SU-DHL-6 (cell line): ENCODE measurements around the gene CTTN.

ENCODE experiments used
- H2AFZ ChIP-seq: fragments of 200-600 bp; sonication (generic); 2 replicates; pipeline ENCODE4 v1.6.1; 2014; ENCODE audit warnings: low read depth, mild to moderate bottlenecking, moderate library complexity, mixed read lengths, antibody characterized with exemption, low read length; ENCODE audit not compliant: severe bottlenecking
- H3F3A ChIP-seq: fragments of 200-600 bp; shearing (Covaris generic); 2 replicates; pipeline ENCODE4 v1.6.0; 2016; ENCODE audit warnings: antibody characterized with exemption, mild to moderate bottlenecking; ENCODE audit not compliant: insufficient read depth
- H3K27ac ChIP-seq: fragments of 200-600 bp; sonication (generic); 2 replicates; pipeline ENCODE4 v1.5.1; 2016; ENCODE audit warnings: low read depth, mild to moderate bottlenecking, low read length, moderate library complexity, mixed read lengths
- H3K27me3 ChIP-seq: fragments of 200-600 bp; sonication (generic), shearing (Covaris generic); 2 replicates; pipeline ENCODE4 v1.6.0; 2014; ENCODE audit warnings: mild to moderate bottlenecking, low read length
- H3K36me3 ChIP-seq: fragments of 200-600 bp; sonication (generic); 2 replicates; pipeline ENCODE4 v1.6.1; 2014; ENCODE audit warnings: mild to moderate bottlenecking, low read length, mixed read lengths
- H3K4me2 ChIP-seq: fragments of 300-600, 200-600 bp; shearing (Covaris generic), sonication (generic); 2 replicates; pipeline ENCODE4 v1.6.0; 2014; ENCODE audit warnings: low read length, low read depth, mild to moderate bottlenecking; ENCODE audit not compliant: poor library complexity, severe bottlenecking
- H3K4me3 ChIP-seq: fragments of 200-600 bp; sonication (generic); 2 replicates; pipeline ENCODE4 v1.5.1; 2014; ENCODE audit warnings: antibody characterized with exemption, low read length, mild to moderate bottlenecking, mixed read lengths; ENCODE audit not compliant: insufficient read depth, poor library complexity, severe bottlenecking
- H3K79me2 ChIP-seq: fragments of 200-600 bp; sonication (generic); 2 replicates; pipeline ENCODE4 v1.6.1; 2014; ENCODE audit warnings: mild to moderate bottlenecking, low read length, moderate library complexity; ENCODE audit not compliant: insufficient read depth
- H3K9ac ChIP-seq: fragments of 200-600 bp; sonication (generic); 2 replicates; pipeline ENCODE4 v1.7.0; 2014; ENCODE audit warnings: mild to moderate bottlenecking, low read length
- H3K9me2 ChIP-seq: fragments of 200-600 bp; sonication (generic); replicated peaks from 2 replicates; pipeline ENCODE4 v1.6.1; 2014; ENCODE audit warnings: low read length; ENCODE audit not compliant: insufficient read depth
- H3K9me3 ChIP-seq: fragments of 200-600 bp; sonication (generic); 2 replicates; pipeline ENCODE4 v1.6.1; 2014; ENCODE audit warnings: low read length, mixed read lengths; ENCODE audit not compliant: insufficient read depth
- H4K20me1 ChIP-seq: fragments of 200-600 bp; sonication (generic); 2 replicates; pipeline ENCODE4 v1.6.1; 2014; ENCODE audit warnings: low read depth, mild to moderate bottlenecking, antibody characterized with exemption, low read length, moderate library complexity, mixed read lengths
- CTCF ChIP-seq: fragments of 200-600 bp; sonication (generic); IDR thresholded peaks from one replicate; pipeline ENCODE4 v1.5.1; 2017; ENCODE audit warnings: antibody characterized with exemption, mild to moderate bottlenecking, low read length, moderate library complexity; ENCODE audit not compliant: insufficient read depth, poor library complexity, severe bottlenecking
- EZH2phosphoT487 ChIP-seq: fragments of 200-600 bp; sonication (generic), shearing (Covaris generic); conservative IDR thresholded peaks from 2 replicates; pipeline ENCODE4 v1.6.1; 2018; ENCODE audit warnings: mild to moderate bottlenecking, antibody characterized with exemption, low read length, moderate library complexity, mixed read lengths

CTTN gene

GRCh38 chr11:70364745-70365543, 33.4 kb upstream of the CTTN start:
- Histone ChIP-seq H3K9ac (no peak overlapping the region), H3K27me3 (no peaks in the 10 kb centered on the region), H3K27ac (no peak overlapping the region), H3K79me2 (no peaks in the 10 kb centered on the region), H3K9me3 (no peaks in the 10 kb centered on the region), H2AFZ (no peak overlapping the region), H3F3A (no peaks in the 10 kb centered on the region), H3K36me3 (peaks cover 20% of the 10 kb centered on the region), H3K4me2 (no peak overlapping the region), H4K20me1 (no peaks in the 10 kb centered on the region), H3K4me3 (no peak overlapping the region), H3K9me2 (no peaks in the 10 kb centered on the region)
- no peak for TF ChIP-seq CTCF
- no peak for TF ChIP-seq EZH2phosphoT487

- Histone ChIP-seq H4K20me1 (no peaks in the 10 kb centered on the region), H2AFZ (no peak overlapping the region), H3K4me3 (no peak overlapping the region), H3K4me2 (no peak overlapping the region), H3K9me3 (no peaks in the 10 kb centered on the region), H3F3A (no peaks in the 10 kb centered on the region), H3K27ac (no peak overlapping the region), H3K27me3 (no peaks in the 10 kb centered on the region), H3K79me2 (no peaks in the 10 kb centered on the region), H3K9me2 (no peaks in the 10 kb centered on the region), H3K36me3 (peaks cover 20% of the 10 kb centered on the region), H3K9ac (no peak overlapping the region)
- TF ChIP-seq EZH2phosphoT487 (no peak), CTCF (no peak)
Observed at GRCh38 chr11:70365544-70365927, 32.8 kb upstream of the CTTN start.

GRCh38 chr11:70367071-70367470, 31.3 kb upstream of the CTTN start:
- H3K4me2 ChIP-seq = no peak overlapping the region
- H3K9ac ChIP-seq = no peak overlapping the region
- peaks cover 22% of the 10 kb centered on the region for H3K36me3 ChIP-seq
- H2AFZ ChIP-seq = no peak overlapping the region
- H4K20me1 ChIP-seq = no peaks in the 10 kb centered on the region
- H3K27ac ChIP-seq = no peak overlapping the region
- TF ChIP-seq EZH2phosphoT487 (no peak), CTCF (no peak)
- no peaks in the 10 kb centered on the region for H3K27me3 ChIP-seq
- no peaks in the 10 kb centered on the region for H3K9me3 ChIP-seq
- peaks cover 7% of the 10 kb centered on the region for H3K79me2 ChIP-seq
- no peaks in the 10 kb centered on the region for H3F3A ChIP-seq
- no peaks in the 10 kb centered on the region for H3K9me2 ChIP-seq
- no peak overlapping the region for H3K4me3 ChIP-seq
